NCI-H1417 (cell line): ENCODE measurements around the gene LDB1.

Experiments used
- DNase-seq, 3 experiments: peaks; one replicate each; lab custom pipeline; 2025; lab: John Stamatoyannopoulos, UW

LDB1 gene

DNA sequence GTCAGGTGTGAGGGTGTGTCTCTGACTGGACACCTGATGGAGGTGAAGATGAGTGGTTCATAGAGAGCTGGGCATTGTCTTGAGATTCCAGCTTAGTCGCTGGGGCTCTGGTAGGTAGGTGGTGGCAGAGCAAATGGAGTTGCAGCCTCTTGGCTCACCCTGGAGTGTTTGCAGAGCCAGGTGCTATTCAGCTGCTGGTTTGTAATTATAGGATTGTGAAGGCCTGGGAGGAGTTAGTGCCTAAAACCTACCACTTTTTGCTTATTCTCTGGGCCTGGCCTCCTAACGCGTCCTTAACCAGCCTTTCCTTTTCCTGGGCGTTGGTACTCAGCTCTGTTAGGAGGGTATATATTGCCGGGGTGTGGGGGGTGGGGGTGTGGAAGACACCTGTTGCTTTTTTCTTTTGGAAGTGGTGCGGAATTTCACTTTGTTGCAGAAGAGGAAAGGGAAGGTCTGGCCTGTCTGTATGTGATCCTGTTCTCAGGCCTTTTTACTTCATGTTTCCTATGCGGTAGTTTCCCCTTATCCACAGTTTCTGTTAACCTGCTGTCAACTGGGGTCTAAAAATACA, 15.9 kb upstream of the LDB1 start:
- peak; percentile 51 to 89 (median 59) for DNase-seq

DNA sequence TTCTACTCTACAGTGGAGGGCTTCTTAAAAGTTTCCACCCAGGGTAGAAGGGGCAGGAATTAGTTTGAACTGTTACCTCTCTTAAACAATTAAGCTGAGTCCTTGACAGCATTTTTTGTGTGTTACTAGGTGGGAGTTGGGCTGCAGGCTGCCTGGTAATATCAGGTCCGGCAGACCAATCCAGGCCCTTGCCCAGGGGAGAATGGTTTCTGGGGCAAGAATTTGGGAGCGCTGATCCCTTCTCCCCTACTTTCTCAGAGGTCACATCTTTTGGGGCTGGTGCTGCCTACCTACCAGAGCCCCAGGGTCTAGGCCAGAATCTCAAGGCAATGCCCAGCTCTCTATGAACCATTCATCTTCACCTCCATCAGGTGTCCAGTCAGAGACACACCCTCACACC, 14.2 kb upstream of the LDB1 start:
- no peak for DNase-seq

DNA sequence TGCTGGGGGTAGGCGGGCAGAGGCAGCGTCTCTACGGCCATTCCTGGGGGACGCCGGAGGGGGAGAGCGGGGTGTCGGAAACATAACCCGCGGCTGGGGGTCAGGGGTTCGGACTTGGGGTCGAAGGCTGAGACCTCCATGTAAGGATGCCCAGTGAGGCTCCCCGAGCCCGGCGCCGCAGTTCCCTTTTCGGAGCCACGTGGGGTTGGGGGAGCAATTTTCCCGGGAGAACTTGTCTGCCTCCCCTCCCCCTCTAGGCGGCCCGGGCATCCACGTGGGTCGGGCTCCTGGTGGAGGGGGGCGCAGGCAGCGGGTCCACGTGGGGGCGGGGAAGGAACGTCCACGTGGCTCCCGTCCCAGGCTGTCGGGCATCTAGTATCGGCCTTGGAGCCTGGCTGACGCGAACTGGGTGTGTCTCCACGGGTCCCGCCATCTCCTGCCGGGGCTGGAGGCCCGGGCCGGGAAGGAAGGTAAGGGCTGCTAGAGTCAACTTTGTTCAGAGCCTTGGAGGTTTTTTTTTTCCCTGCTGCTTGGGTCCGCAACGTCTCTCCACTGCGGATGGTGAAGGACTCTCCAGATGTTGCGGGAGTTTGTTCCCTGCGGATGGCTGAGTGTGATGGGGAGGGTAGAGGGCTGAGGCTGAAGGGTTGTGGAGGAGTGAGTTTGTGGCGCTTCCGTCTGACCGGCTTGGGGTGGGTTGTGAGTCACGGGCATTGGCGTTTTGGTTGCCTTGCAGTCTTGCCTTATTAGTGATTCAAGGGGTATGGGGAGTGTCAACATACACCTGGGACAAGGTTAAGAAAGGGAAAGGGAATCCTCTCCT, 13.4 kb upstream of the LDB1 start:
- peak; percentile 12 to 62 (median 61) for DNase-seq

DNA sequence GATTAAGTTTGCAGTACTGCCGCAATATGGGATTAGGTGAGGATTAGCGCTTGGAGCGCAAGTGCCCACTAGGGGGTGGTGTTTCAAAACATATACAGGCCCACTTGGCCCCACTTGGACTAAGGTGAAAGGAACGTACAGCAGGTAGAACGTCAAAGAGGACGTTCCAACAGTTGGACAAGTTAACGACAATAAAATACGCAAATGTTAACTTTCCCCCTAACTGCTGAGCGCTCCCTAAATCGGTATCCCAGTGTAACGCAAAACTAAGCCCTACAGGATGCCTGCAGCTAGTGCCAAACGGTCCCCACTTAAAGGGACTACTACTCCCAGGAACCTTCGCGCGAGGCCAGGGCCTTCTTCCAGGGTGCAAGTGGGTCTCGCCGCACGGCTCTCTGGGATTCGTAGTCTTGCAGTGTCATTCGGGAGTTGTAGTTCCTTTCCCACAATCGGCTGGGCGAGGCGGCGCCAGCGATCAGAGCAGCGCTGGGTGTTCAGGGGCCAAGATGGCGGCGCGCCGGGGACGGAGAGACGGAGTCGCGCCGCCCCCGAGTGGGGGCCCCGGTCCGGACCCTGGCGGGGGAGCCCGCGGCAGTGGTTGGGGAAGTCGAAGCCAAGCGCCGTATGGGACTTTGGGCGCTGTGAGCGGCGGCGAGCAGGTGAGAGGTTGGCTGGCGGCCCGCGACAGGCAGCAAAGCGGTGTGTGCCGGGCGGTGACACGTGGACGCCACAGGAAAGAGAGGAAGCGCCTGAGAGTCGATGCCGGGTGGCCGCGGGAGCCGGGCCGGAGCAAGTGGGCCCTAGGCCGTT, 12.6 kb upstream of the LDB1 start, which contains the start of gene PPRC1:
TSS of gene PPRC1 (plus strand) at position 478 of the 810 bp plus-strand sequence. CDS start at position 507, 29 bp downstream.
- DNase-seq, result peak; percentile 93 to 98 (median 97)

DNA sequence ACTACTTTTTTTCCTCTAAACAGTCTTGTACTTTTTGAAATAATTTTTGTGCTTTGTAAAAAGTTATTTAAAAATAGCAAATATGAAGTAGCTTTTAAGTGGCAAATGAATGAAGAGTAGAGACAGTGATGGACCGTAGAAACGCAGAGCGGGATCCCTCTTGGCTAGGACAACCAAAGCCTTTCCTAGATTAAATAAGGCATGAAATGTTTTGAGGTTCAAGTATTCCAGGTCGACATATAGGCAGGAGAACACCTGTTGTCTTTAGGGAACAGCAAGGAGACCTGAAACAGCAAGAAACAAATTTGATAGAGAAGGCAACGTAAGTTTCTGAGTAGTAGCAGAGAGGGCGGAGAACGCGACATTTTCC, 12.0 kb upstream of the LDB1 start:
- no peak for DNase-seq

DNA sequence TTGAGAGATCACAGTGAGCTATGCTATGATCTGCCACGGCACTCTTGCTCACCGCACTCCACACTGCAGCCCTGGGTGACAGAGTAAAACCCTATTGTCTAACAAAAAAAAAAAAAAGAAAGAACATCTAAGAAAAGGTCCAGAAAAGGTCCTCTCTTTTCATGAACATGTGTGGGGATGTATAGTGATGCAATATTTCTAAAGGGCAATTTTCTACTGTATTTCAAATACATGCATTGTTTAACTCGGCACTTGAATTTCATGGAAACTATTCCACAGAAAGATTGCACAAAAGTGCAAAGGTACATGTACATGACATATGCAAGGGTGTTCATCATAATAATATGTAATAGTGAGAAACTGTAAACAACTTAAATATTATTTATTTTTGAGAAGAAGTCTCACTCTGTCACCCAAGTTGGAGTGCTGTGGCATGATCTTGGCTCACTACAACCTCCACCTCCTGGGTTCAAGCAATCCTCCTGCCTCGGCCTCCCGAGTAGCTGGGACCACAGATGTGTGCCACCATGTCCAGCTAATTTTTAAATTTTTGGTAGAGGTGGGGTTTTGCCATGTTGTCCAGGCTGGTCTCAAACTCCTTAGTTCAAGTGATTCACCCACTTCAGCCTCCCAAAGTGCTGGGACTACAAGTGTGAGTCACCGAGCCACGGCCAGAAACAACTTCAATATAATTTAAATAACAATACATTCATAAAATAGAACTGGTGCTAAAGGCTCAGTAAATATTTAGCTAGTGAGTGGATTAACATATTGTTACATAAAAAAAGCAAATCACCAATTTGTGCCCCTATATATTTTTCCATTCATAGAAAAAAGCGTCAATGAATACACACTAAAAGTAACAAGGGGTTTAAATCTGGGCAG, 11.4 kb upstream of the LDB1 start:
- DNase-seq, result no peak

DNA sequence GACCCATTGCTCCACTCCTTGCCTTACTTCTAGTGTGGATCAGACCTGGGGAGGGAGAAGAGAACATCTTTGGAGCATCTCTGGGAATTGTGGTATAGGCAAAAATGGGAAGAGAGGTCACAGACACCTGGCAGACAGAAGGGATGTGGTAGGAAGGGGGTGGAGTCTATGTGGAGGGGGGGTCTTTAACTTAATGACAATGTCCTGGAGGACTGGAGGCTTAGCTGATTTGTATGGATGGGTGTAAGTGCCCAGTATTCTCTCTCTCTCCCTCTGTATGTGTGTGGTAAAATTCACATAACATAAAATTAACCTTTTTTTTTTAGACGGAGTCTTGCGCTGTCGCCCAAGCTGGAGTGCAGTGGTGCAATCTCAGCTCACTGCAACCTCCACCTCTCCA, 3.1 kb upstream of the LDB1 start:
- no peak for DNase-seq

DNA sequence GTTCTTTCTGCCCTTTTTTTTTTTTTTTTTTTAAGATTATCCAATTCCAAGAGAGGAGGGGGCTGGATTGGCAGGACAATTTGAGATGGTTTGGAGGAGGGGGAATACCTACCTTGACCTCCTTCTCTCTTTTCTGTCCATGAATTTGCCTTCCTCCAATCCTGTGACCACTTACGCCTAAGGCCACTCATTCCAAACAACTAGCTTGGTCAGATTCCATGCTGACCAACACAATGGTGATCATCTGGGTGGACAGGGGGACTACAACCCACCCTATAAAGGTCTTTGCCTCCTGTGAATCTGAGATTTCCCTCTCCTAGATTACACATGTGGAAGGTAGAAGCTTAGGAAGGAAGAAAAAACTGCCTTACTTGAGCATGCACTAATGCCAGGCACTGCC, 2.3 kb upstream of the LDB1 start:
- DNase-seq, result no peak

DNA sequence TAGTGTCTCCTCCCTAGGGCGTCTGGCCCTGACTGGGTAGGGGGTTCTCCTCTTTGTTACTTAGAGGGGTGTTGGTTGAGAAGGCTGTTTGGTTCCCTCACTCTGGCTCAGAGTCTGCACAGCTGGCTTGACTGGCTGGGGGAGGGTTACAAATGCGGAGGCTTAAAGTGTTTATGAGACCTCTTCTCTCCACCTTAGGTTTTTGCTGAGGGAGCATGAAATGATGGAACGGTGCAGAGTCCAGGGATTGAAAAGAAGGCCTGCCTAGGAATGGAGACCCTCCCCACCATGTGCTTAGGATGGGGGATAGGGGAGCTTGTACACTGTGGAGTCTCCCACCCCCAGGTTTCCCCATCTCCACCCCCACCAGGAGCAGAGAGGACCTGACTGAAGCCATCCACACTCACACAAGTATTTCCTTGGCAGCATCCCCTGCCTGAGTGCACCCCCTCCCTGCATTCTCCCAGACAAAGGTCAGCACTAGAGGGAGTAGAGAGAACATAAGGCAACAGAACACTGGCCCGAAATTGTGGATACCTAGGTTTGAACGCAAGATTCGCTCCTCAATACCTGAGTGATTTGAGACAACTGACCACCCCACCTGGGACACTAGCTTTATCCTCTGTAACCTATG, 1.7 kb upstream of the LDB1 start:
- DNase-seq, result no peak

DNA sequence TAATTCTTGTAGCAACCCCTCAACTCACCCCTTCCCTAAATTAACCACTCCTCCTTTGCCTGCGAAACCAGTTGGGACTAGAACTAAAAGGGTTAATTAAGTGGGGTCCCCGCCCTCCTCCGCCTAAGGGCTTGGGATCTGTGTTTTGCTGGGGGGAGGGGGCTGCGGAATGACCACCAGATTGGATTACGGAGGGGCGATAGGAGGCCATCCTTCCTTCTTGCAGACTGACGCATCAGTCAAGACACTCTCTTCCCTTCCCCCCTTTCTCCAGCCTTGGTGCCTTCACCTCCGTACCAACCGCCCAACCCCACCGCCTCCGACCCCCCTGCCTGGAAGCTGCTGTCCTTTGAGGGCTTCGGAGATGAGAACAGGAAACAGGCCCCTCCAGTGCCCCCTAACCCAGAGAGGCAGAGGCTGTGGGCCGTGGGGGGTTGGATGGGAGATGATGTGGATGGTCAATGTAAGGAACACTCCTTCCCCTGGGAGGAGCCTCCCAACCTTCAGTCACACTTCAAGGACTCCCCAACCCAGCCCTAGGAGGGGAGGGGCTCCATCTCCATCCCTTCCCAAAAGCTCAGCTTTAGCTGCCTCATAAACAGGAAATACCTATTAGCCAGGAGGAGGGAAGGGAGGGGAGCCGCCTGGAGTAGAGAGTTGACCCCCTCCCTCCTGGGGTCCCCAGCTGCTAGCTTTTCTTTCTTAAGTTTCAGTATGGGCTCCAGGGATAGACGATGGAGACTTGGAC, 997 bp upstream of the LDB1 start:
- DNase-seq, result peak in 2 of 3 experiments; percentile 58 to 63

DNA sequence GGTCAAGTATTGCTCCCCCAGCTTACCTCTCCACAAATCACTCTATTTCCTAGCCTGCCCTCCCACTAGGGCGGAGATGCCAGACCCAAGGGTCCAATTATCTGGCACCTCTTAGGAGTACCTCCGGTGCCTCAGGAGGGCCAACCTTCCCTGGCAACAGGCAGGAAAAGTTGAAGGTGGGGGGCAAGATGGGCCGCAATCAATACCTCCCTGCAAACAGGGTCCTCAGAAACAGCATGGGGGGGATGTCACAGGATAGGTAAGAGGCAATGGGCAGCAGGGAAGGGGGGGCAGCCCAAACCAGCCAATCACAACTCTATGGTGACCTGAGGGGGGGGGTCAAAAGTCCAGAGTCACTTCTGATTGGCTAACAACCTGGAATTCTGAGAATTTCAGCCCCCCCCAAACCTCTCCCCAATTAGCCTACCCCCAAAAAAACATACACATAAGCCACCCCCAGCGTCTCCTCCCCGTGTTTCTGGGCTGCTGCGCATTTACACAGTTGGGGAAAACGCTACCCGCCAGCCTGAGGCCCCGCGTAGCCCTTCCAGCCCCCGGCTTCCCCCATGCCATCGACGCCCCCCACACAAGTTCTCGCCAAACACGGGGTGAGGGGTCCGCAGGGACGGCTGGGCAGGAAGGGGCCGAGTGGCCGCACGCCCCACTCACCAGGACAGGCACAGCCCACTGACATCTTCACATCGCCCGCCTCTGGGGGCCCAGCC, 589 bp downstream of the LDB1 start:
- DNase-seq, result peak; percentile 7 to 61 (median 54)

DNA sequence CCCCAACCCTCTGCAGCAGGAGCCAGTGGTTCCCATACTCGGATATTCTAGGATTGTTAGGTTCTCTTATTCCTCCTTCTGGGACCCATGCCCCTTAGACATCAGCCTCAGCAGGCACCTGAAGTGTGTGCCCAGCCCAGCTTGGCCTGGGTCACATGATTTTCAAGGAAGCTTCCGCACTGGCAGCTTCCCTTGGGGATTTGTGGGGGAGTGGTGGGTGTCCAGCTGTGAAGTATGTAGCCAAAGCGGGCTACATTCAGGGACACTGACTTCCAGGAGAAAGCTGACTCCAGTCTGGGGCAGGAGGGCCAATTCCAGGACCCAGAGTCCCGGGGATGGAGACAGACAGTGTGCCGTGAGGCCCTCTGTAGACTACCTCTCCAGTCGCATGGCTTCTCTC, 1.3 kb downstream of the LDB1 start:
- peak in 2 of 3 experiments; percentile 11 to 25 for DNase-seq

DNA sequence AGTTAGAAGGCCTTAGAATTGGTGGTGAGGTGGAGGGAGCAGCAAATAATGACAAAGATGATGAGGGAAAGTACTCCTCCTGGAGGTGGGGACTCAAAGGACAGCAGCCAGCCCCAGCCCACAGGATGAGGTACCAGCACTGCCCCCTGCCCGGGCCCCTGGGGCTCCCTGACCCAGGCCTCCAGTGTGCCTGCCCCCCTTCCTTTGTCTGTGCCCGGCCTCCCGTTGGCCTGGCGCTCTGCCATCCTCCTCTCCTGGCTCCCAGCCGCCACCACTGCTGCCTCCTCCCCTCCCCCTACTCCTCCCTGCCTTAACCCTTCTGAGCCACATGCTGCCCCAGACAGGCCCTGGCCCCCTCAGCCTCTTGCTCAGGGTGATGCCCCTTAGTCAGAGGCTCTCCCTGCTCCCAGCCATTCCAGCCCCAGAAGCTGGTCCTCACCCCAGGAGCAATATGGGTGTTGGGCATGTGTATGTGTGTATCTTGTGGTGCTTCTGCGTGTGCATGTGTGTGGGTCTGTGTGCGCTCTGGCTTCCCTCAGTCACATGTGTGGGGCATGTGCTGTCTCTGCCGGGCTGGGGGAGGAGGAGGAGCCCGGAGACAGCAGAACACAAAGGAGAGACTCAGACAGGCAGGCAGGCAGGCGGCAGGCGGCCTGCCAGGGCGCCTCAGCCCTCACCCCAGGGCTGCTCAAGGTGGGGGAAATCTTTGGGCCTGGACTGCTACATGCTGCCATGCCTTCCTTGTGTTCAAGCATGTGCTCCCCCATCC, 2.6 kb downstream of the LDB1 start:
- peak; percentile 28 to 90 (median 82) for DNase-seq

DNA sequence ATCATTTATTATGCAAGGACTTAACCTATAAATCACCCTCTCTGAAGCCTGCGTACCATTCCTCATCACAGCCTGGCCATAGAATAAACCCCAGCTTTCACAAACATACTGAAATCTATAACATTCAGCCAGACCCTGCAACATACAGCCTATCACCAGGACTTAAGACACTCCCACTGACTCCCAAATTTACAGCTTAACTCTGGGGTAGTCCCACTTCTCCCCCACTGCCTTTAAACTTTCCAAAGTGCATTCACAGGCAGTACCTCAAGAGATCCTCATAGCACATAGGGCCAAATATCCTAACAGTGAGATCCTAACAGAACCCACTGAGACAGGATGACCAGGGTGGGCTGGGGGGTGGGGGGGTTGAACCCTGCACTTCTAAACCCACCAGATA, 3.5 kb downstream of the LDB1 start:
- no peak for DNase-seq

DNA sequence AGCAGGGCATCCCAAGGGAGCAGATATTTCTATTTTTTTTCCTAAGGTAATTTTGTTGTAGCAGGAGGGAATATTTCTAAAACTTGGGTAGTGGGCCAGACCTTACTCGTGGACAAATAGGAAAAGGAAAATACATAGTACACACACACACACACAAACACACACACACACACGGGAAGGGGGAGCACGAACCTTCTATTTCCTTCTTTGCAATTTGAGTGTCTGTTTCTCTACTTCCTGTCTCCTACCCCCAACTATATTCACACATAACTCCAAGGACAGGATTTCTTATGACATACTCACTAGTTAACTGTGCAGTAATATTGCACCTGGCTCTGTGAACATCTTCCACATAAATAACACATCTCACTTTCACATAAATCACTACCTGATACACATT, 4.4 kb downstream of the LDB1 start:
- no peak for DNase-seq

DNA sequence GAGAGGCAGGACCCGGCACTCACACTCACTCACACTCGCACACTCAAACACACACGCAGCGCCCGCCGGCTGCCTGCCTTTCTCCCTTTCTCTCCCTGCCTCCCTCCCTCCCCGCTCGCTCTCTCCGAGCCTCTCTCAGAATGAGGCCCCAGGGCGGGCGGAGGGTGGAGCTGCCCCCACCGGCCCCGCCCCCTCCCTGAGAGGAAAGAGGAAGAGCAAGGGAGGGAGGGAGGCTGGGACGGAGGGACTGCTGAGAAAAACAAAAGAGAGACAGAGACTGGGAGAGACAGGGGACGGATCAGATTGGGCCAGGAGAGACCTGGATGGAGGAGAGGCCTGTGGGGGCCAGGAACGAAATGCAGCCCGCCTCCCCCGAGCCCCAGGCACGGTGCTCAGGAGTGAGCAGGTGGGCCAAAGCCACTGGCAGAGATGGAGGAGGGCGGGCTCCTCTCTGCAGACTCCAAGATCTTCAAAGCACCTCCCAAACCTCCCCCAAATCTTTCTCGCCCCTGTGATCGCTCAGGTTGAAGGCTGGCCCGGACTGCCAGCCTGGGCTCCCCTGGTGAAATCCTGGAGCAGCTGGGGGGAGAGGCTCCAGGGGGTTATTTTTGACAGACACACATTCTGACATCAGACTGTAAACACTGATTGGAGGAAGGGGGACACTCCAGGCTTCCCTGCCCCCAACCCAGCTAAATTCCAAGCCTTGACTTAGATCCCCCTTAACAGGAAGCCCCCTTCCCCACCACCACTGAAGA, 5.1 kb downstream of the LDB1 start:
- DNase-seq, result peak; percentile 71 to 88 (median 79)

DNA sequence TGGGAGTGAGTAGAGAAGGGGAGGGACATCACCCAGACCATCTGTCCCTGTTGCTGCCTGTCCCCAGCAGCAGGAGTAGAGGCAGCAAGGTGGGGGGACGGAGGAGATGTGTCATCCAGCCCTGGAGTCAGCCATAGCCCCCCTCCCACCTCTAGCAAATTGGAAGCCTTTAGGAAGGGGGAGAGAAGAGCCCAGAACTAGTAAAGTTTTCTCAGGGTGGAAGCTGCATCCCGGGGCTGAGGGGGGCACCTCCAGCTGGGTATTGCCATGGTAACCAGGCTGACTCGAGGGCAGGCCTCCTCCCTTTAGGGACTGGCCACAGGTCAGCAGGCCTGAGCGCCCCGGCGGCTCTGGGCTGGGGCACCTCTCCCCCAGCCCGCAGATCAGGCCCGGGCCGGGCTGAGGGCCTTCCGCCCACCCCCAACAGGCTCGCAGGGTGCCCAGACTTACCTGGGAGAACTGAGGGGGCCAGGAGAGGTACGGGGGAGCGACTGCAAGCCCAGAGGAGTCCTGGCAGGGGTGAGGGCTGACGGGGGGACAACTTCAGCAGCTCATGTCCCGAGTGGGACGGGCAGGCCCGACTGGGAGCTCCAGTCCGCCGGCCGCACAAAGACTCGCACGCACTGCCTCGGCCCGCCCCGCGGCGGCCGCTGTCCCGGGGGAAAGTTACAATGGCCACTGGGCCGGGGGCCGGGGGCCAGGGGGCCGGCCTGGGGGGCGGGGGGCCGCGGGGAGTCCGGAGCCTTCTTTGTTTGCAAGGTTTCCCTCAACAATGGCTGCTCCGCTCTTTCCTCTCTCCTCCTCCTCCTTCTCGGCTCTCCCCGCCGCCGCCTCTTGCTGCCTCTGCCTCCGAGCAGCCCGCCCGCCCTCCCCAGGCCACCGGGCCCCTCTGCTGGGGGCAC, 6.0 kb downstream of the LDB1 start:
- peak in 1 of 3 experiments; percentile 38 for DNase-seq
